ENCODE measurements around the gene PXDN.
"Not testable (repeated sequence)": the region's sequence is repeated elsewhere in the genome, so short reads cannot be mapped to it uniquely, and the experiment has no call there.

PXDN gene

DNA sequence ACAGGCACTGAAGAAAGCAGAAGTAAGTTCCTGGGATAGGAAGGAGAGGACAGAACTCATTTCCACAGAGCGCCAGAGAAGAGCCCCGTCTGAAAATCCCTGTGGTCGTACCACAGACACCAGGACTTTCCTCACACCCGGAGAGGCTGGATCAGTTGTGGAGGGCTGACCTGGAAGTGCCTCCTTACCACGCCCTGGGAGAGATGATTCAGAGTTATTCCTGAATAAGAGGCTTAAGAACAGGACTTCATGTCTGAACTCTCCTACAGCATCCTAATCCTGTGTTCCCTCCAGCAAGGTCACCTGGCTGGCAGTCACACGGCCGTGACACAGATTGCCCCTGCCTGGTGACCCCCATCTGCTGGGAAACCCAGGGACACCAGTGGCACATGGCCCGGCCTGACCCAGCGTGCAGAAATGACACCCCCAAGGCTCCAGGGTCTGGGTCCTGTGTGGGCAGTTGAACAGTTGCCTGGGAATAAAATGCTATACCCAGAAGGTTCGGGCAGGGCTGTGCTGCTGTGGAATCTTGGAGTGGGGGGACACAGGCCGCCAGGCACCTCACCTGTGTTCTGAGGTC is 105.9 kb downstream of the PXDN start:
- DNase-seq (ENCODE audit: low read depth in 1 of 2, low spot score in 1 of 2), result no peak

DNA sequence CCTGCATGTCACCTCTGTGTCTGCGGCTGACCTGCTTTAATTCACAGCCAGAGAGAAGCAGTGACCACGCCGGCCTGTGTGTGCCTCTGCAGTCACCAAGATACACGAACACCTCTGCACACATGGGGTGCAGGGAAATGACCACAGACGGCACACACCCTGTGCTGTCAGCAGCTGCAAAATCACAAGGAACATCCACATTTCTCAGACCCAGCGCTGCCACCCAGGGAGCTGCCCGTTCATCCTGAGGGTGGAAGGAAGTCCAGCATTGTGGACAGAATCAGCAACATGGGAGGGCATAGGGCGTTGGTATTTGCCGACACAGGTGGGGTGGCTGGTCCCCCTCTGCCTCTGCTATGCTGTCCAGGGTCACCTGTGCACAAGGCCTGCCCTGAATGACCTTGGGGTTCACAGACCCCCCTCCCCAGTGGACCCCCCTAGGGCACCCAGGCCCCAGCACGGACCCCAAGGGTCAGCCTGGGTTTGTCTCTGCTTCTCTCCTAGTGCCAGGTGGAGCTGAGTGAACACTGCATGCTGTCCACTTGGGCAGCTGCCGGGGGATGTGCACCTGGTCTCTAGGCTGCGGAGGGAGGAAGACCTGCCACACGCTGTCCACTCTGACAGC is 107.4 kb downstream of the PXDN start:
- DNase-seq (ENCODE audit: low read depth in 1 of 2, low spot score in 1 of 2), result no peak

DNA sequence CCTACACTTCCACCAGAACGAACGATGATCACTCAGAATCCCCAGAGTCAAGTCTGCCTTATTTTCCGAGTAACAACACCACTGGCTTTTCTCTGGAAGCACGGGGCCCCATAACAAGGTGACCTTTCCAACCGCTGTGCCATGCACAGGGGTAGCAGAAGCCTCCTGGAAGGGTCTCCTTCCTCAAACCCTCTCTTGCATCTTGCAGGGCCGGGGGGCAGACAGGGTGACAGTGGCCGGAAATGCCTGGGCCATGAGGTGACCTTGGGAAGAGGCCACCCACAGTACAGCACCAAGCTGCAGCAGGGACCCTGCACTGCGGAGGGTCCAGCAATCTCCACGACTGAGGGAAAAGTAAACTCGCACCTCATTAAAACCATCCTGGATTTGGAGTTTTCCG is 108.5 kb downstream of the PXDN start:
- no peak for DNase-seq (ENCODE audit: low read depth in 1 of 2, low spot score in 1 of 2)

DNA sequence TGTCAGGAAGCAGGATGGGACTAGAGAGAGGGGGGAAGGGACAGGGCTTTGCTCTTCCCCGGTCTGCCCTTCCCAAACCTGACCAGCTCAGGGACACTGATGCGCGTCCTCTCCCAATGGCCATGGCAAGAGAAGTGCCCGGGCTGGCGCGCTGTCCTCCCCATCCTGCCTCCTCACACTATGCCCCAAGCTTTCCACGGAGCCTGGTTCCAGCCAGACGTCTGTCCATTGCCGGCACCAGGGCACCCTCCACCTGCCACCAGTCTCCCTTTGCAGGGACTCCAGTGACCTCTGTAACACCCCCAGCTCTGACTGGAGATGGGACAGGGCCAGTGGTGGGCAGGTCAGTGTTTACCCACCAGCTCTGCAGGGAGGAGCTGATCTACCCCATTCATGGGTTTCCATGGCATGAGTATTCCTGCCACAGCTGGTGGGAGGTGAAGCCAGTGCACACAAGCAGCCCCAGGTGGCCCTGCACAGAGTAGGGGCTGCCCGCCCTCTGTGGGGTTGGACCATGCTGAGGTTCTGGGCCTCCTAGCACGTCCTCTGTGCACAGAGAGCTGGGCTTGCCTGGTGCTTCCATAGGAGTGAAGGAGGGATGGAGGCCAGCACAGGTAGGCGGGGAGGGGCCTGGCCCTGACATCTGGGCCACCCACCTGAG is 109.5 kb downstream of the PXDN start:
- DNase-seq (ENCODE audit: low read depth in 1 of 2, low spot score in 1 of 2), result no peak

DNA sequence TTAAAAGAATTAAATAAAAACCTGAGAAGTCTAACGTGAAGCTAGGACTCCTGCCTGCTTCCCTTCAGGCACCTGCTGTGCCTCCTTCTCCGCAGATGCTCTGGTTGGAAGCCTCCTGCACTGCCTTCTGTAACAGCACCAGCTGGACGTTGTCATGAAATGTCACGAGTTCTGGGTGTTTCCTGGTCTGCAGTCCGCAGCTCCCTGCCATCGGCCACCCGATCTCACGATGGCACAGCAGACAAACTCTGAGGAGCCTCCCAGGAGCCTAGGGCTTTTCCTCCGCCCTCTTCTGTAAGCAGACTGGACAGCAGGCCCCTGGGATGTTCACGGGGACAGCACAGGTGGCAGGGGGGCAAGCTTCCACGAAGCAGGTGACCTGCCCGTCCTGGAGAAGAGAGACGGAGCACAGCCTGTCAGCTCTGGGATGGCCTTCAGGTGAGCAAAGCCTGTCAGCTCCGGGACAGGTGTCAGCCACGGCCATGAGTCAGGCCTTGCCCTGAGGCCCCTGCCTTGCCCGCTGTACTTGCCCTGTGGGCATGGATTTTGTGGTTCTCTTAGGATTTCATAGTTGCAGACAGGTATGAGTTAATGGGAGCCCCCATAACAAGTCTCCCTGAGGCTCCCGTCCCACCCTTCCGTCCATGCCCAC is 110.3 kb downstream of the PXDN start:
- DNase-seq (ENCODE audit: low read depth in 1 of 2, low spot score in 1 of 2), result no peak

DNA sequence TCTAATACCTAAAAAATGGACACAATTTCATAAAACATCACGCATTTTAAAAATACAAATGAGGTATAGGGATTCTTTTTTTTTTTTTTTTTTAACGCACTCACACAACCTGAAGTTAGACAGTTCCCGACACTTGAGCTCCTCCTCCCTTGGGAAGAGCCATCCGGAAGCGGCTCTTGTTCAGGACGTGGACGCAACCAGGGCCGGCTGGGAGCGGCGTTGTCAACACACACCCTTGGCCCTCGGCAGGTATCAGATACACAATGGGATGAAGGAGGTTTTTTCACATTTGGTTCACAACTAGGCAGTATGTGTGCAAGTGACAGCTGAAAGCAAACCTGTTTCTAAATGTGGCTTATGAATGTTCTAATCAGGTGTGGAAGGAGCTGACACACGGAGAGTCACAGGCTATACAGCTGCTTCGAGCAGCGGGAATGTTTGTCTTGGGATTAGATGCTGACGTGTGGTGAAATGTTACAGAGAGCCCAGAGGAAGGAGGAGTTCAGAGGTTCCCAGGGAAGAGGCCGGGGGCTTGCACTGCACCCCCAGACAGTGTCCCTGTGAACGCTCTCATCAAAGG is 111.1 kb downstream of the PXDN start:
- DNase-seq (ENCODE audit: low read depth in 1 of 2, low spot score in 1 of 2), result no peak

DNA sequence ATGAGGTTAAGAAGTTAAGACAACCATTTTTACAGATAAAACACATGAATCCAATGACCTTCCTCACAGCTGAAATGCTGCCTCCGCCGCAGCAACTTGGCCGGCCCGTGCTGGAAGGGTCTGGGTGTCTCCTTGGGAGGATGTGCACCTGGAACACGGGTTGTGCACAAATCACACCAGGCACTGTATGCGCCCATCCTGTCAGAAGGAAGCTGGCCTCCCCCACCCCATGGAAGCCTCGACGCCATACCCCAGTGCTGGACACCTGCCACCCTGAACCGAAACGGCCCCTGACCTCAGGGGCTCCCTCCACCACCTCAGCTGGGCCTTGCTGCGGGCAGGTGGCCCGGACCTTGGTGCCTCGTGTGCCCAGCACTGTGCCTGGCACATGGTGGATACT is 111.8 kb downstream of the PXDN start:
- no peak for DNase-seq (ENCODE audit: low read depth in 1 of 2, low spot score in 1 of 2)

DNA sequence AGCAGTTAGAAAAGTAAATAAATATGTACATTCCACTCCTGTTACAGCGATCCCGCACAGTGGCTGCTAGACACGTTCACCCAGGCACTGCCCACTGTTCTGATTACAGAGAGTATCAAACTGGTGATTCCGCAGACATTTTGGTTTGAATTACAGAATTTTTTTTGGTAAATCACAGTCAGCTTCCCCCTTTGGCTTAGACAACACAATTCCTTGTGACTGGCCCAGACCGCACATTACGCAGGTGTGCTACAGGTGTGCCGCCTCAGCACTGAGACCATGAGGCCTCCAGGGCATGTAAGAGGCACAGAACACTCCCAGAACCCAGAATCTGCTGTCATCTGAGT is 112.3 kb downstream of the PXDN start:
- no peak for DNase-seq (ENCODE audit: low read depth in 1 of 2, low spot score in 1 of 2)

DNA sequence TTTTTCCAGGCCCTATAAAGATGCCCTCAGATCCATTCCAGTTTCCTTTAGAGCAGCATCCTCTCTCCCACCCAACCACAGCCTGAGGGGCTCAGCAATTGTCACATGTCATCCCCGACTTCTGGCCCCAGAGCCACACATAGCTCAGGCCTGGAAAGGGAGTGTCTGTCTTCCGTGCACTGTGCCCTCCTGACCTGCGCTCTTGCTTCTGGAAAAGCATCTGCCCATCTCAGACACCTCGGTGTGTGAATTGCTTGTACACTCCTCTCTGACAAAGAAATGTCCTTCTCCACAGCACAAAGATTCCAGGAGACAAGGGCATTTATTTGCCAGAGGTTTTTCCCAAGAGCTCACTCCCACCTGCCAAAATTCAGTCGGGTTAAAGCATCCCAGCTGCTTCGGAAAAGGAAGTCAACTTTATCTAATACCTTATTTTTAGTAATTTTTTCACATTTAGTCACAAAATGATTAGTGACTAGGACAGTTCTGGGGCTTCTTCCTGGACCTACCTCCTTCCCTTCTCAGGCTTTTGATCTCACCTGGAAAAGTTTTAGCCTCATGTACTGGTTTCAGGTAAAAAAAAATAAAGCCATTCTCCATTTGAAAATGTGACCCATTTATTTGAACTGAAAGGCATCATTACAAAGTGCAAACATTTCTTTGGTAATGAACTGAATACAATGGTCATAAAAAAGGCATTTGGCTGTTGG is 112.9 kb downstream of the PXDN start:
- no peak for DNase-seq (ENCODE audit: low read depth in 1 of 2, low spot score in 1 of 2)

DNA sequence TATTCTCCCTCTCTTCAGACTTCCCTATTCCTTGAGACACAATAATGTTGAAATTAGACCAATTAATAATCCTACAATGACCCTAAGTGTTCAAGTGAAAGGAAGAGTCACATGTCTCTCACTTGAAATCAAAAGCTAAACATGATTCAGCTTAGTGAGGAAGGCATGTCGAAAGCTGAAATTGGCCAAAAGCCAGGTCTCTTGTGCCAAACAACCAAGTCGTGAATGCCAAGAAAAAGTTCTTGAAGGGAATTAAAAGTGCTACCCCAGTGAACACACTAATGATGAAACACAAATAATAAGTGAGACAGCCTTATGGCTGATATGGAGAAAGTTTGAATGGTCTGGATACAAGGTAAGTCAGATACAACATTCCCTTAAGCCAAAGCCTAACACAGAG is 115.4 kb downstream of the PXDN start:
- no peak for DNase-seq (ENCODE audit: low read depth in 1 of 2, low spot score in 1 of 2)

DNA sequence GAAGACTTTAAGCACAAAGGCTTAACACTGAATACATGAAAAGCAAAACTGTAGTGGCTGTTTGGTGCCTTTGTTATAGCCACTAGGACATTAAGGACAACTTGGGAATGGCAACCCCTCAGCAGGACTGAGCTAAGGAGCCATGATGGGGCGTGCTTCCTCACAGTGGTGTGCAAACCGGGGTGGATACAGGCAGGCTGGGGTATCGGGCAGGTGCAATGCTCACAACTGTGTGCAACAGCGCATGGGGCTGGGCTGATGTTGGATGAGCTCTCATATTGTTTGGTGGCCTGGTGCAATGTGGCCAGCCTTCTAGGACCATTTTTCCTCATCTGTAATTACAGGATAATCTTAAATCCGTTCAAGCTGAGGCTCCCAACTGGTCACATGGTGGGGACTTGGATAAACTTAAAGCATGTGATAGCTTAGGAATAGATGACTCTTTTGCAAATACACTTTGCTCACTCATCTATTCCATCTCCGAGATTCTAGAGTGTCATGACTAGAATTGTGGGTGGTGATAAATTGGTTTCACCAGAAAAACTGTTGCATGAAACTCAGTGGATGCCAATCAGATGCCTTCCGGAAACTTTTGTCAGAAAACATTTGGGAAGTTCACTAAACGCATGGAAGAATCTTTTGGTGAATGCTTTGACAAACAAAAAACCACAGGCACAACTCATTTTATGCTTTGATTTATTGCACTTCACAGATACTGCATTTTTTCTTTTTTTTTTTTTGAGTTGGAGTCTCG is 116.5 kb downstream of the PXDN start:
- no peak for DNase-seq (ENCODE audit: low read depth in 1 of 2, low spot score in 1 of 2)

DNA sequence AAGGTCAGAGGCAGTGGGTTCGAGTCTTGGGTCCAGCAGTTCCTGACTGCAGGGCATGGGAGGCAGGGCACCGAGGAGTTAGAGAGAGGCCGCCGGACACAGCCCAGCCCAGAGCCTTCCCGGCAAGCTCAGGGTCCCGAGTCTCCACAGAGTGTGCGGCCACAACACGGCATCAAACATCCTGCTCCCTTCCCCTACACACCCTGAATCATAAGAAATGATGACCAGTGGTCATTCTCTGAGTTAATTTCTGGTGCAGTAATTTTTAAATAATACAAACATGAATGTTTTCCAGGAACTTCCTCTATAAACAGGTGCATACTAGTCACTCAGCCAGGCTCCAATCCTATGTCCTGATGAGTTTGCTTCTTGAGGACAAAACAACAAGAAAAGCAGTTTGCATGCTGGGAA is 118.0 kb downstream of the PXDN start:
- no peak for DNase-seq (ENCODE audit: low read depth in 1 of 2, low spot score in 1 of 2)

DNA sequence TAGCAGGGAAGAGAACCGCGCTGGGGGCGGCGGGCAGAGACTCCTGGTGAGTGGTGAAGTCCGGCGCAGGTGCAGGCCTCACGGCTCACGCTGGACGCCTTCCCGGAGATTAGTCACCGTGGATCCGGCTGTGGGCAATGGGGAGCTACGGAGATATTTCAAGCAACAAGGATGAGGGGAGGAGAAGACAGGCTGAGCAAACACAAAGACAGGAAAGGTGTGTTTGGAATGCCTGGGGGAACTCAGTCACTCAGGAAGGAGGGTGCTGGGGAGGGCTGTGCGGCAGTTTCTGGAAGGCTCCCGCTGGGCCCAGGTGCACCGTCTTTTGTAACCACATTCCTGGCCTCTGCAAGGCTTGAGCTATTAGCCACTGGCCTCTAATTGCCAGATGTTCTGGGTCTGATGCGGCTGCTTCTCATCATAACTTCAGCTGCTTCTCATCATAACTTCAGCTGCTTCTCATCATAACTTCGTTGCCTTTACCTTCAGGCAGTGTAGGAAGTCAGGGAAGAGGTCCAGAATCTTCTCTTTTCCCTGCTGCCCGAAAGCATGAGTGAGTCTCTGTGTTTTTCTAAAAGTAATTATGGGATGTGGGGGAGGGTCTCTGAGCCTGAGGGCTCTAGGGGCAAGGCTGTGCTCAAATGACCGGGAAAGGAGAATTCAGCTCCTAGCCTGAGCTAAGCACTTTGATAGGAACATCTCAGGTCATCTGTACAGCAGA is 118.9 kb downstream of the PXDN start:
- DNase-seq (ENCODE audit: low read depth in 1 of 2, low spot score in 1 of 2), result no peak

DNA sequence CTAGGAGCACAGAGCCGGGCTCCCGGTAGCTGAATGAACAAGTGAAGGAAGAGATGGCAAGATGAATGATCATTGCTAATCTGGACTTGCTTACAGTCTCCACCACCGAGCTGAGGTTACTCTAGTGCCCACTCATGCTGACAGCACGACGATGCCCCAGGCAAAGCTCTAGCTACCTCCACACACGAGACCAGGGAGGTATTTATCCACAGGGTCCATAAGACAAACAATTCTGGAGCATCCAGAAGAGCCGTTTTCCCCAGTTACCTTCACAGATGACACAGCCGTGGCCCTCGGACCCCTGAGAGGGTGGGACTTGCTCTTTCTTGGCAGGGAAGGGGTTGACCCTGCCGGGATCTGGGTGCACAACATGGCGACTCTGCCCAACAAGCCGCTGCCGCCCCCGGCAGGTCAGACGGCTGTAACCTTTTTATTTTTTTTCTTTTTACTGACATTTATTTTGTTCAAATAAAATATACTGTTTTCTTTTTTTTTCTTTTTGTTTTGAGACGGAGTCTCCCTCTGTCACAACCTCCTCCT is 120.3 kb downstream of the PXDN start:
- DNase-seq (ENCODE audit: low read depth in 1 of 2, low spot score in 1 of 2), result no peak

DNA sequence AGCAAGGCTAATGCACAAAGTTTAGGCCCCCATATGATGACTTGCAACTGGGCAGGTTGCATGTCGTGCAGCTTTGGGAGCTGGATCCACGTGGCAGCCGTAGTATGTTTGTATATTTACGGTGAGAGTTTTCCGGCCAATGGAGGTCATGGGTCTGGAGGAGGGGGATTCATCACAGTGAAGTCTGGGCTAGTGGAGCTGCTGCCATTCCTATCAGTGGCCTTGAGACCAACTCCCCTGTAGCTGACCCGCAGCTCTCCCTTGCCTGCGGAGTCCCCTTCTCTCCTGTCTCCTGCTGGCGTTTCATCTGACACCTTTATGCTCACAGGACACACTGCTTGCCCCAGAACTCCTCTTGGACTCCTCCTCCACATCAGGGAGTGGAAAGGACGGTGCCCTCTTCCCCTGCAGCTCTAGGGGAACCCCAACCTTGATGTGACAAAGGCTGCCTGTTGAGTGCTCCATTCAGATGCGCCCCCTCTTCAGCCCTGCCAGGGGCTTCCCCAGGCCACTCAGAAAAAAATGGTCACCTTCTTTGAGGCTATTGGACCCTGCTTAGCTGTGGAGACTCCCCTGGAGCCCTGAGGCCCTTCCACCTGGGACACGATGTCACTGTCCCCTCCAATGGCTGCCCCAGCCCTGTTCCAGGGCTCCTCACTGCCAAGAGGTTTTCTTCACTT is 121.7 kb downstream of the PXDN start:
- no peak for DNase-seq (ENCODE audit: low read depth in 1 of 2, low spot score in 1 of 2)

DNA sequence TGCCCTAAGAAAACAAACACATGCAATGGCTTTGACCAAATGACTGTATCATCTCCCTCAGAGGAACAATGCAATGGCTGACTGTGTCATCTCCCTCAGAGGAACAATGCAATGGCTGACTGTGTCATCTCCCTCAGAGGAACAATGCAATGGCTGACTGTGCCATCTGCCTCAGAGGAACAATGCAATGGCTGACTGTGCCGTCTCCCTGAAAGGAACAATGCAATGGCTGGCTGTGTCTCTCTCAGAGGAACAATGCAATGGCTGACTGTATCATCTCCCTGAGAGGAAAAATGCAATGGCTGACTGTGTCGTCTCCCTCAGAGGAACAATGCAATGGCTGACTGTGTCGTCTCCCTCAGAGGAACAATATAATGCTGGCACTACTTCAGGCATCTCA is 122.3 kb downstream of the PXDN start:
- not testable (repeated sequence) for DNase-seq (ENCODE audit: low read depth in 1 of 2, low spot score in 1 of 2)

DNA sequence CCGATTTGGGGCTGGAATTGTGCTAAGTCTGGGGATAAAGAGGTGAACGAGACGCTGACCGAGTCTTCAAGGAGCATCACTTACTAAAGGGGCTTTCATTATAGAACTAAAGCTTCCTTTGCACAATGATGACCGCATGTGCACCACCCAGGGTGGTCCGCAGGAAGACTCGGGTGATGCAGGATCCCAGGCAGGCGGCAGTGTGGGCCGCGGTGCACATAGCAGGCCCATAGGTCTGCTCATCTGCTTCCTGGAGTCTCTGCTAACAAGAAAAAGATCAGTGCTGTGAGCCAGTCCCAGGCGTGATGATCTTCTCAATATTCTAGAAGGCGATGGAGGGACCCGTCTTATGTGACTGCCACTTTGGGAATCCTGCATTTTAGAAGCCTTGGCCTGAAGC is 122.8 kb downstream of the PXDN start:
- DNase-seq (ENCODE audit: low read depth in 1 of 2, low spot score in 1 of 2), result no peak

DNA sequence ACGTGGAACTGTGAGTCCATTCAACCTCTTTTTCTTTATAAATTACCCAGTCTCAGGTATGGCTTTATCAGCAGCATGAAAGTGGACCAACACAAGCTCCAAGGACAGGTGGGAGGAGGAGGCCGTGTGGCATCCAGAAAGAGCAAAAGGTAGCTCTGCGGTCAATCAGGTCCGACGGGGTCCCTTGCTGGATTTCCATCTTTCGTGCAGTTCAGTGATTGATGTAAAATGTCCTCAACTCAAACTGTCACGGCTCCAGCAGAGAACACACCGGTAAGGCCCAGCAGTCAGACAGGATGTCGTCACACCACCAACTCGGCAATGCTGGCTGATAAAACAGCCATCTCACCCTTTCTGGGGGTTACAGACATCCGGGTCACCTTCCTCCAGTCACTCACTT is 123.3 kb downstream of the PXDN start:
- no peak for DNase-seq (ENCODE audit: low read depth in 1 of 2, low spot score in 1 of 2)

DNA sequence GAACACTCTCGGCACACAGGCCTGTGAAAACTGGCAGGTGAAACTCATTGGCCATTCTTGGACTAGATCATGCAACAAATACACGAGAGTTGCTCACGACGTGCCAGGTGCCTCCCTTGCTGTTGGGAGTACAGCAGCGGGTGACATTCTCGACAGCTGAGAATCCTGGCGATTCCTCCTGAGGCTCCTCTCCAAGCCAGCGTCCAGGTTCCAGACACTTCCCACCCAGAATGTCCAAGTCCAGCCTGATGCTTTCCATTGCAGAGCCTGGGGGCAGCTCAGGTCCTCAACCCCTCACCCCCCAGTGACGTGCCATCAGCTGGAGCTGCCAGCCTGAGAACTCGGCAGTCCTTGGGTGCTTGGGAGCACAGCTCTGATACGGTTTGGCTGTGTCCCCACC is 124.2 kb downstream of the PXDN start:
- no peak for DNase-seq (ENCODE audit: low read depth in 1 of 2, low spot score in 1 of 2)
